Cardiac muscle cell (in vitro differentiated cells and primary cell): Measurements from ENCODE around the gene PPP1R9A. TPM values are rescaled to one million over a fixed set of nuclear protein-coding genes. Genes with fewer than 3 reads are reported as not detected.

ENCODE experiments used
- DNase-seq, 2 donors: peaks; one replicate each; pipeline versions ENCODE4 v3.0.0 to v3.0.0-alpha.2; 2010 to 2017; ENCODE audit warnings: low read depth in 1 of 2, low spot score in 1 of 2
- H3K27ac ChIP-seq: fragments of 200-600 bp; sonication (generic); 2 replicates; pipeline ENCODE4 v1.5.1; 2016
- H3K27me3 ChIP-seq: fragments of 200-600 bp; sonication (generic); 2 replicates; pipeline ENCODE4 v1.6.0; 2016; ENCODE audit warnings: control low read depth
- H3K36me3 ChIP-seq: fragments of 200-600 bp; sonication (generic); 2 replicates; pipeline ENCODE4 v1.5.1; 2016; ENCODE audit warnings: control low read depth
- H3K4me1 ChIP-seq: fragments of 200-600 bp; sonication (generic); 2 replicates; pipeline ENCODE4 v1.8.1; 2017; ENCODE audit warnings: low read depth, mild to moderate bottlenecking, mixed run types
- H3K4me3 ChIP-seq: fragments of 200-600 bp; sonication (generic); 2 replicates; pipeline ENCODE4 v1.5.1; 2016; ENCODE audit warnings: mild to moderate bottlenecking
- H3K9me3 ChIP-seq: fragments of 200-600 bp; sonication (generic); 2 replicates; pipeline ENCODE4 v1.5.1; 2017; ENCODE audit warnings: low read depth, mild to moderate bottlenecking, control low read depth
- polyA plus RNA-seq: library from polyadenylated mRNA; unstranded; fragments of >200 nt; fragmentation: Nextera tagmentation; extraction: Ambion mirVana; gene quantifications from 2 replicates; pipeline ENCODE4 v1.2.1, GENCODE V29; 2016
- total RNA-seq: library from RNA; depleted of rRNA; stranded (reverse); fragments of >200 nt; gene quantifications from 2 replicates; pipeline ENCODE4 v1.2.3, GENCODE V29; 2016
- TF ChIP-seq, protein P1 (sequence below): IDR thresholded peaks from 2 replicates; pipeline ENCODE4 v1.5.1; 2012; ENCODE audit warnings: low read depth, mild to moderate bottlenecking, low read length

Gene PPP1R9A
- total and polyA plus RNA-seq, 2 experiments from 2014 or later = 21.4 to 41.5 TPM

GRCh38 chr7:95101422-95101821, 194.0 kb downstream of the PPP1R9A start:
- TF ChIP-seq, protein P1, sequence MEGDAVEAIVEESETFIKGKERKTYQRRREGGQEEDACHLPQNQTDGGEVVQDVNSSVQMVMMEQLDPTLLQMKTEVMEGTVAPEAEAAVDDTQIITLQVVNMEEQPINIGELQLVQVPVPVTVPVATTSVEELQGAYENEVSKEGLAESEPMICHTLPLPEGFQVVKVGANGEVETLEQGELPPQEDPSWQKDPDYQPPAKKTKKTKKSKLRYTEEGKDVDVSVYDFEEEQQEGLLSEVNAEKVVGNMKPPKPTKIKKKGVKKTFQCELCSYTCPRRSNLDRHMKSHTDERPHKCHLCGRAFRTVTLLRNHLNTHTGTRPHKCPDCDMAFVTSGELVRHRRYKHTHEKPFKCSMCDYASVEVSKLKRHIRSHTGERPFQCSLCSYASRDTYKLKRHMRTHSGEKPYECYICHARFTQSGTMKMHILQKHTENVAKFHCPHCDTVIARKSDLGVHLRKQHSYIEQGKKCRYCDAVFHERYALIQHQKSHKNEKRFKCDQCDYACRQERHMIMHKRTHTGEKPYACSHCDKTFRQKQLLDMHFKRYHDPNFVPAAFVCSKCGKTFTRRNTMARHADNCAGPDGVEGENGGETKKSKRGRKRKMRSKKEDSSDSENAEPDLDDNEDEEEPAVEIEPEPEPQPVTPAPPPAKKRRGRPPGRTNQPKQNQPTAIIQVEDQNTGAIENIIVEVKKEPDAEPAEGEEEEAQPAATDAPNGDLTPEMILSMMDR = no peak
- Histone ChIP-seq H3K4me3 (no peak overlapping the region), H3K9me3 (no peaks in the 10 kb centered on the region), H3K27me3 (no peaks in the 10 kb centered on the region), H3K27ac (no peak overlapping the region), H3K4me1 (no peaks in the 10 kb centered on the region), H3K36me3 (no peaks in the 10 kb centered on the region)
- DNase-seq = no peak

GRCh38 chr7:95102662-95103061, 195.3 kb downstream of the PPP1R9A start:
- Histone ChIP-seq H3K27ac (no peak overlapping the region), H3K36me3 (no peaks in the 10 kb centered on the region), H3K9me3 (no peaks in the 10 kb centered on the region), H3K4me3 (no peak overlapping the region), H3K27me3 (no peaks in the 10 kb centered on the region), H3K4me1 (no peaks in the 10 kb centered on the region)
- TF ChIP-seq, protein P1 = no peak
- no peak for DNase-seq

DNA sequence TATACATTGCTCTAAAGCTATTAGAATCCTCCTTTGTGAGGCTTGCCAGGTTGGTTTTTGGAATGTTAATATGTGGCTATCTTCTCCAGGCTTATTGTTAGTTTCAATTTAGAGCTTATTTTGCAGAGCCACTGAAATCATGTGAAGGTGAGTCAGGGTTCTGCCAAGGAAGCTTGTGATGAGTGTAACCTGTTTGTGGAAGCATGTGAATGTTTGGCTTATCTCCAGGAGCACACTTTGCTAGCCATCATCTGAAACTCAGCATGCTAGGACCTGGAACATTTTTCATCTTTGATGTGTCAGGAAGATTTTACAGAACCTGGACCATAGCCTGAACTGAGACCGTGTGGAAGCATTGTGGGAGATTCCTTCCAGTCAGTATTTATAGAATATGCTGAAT, 197.3 kb downstream of the PPP1R9A start:
- TF ChIP-seq, protein P1 = no peak
- Histone ChIP-seq H3K4me3 (no peak overlapping the region), H3K9me3 (no peaks in the 10 kb centered on the region), H3K36me3 (no peaks in the 10 kb centered on the region), H3K27ac (no peak overlapping the region), H3K27me3 (no peaks in the 10 kb centered on the region), H3K4me1 (no peaks in the 10 kb centered on the region)
- DNase-seq = no peak

DNA sequence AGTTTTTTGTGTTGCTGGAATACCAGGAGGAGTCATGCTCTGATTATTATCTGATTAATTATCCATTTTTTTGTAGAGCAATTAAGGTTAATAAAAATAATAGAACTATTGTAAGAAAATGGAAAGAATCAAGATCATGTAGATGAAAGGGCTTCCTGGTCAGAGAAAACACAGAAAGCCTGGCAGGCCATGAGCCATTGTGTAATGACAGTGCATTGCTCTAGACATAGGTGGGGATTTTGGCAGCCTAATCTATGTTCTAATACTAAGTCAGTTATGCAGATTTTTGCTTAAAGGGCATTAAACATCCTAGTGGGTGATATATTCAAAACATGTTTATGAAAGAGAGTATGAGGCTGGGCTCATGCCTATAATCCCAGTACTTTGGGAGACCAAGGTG, 198.2 kb downstream of the PPP1R9A start:
- no peak for DNase-seq
- TF ChIP-seq, protein P1 = no peak
- no peaks in the 10 kb centered on the region for H3K27me3 ChIP-seq
- H3K4me3 ChIP-seq = no peak overlapping the region
- H3K27ac ChIP-seq = no peak overlapping the region
- H3K36me3 ChIP-seq = no peaks in the 10 kb centered on the region
- H3K9me3 ChIP-seq = no peaks in the 10 kb centered on the region
- H3K4me1 ChIP-seq = no peaks in the 10 kb centered on the region

- TF ChIP-seq, protein P1 = no peak
- Histone ChIP-seq H3K4me1 (no peaks in the 10 kb centered on the region), H3K27me3 (no peaks in the 10 kb centered on the region), H3K4me3 (no peak overlapping the region), H3K9me3 (no peaks in the 10 kb centered on the region), H3K27ac (no peak overlapping the region), H3K36me3 (no peaks in the 10 kb centered on the region)
- no peak for DNase-seq
These were observed 199.0 kb downstream of the PPP1R9A start for GRCh38 chr7:95106401-95106800.

DNA sequence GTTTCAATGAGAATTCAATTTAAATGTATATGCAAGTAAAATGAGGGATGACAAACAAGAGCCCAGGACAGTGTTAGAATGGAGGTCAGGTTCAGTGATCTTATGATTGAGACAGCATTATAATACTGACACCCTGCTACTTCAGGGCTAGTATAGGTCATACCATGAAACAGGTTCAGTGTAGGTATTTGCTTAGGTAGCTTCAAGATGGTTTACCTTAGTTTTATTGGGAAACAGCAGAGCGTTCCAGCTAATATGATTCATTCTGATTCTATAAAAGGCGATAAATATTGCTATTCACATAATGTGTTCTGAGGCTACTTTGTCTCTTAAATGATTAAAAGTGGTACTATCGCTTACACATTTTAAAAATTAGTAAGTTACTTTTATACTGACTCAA, 203.3 kb downstream of the PPP1R9A start:
- no peaks in the 10 kb centered on the region for H3K4me1 ChIP-seq
- no peak overlapping the region for H3K4me3 ChIP-seq
- no peaks in the 10 kb centered on the region for H3K9me3 ChIP-seq
- H3K36me3 ChIP-seq = no peaks in the 10 kb centered on the region
- H3K27ac ChIP-seq = no peak overlapping the region
- TF ChIP-seq, protein P1 = no peak
- DNase-seq = no peak
- H3K27me3 ChIP-seq = no peaks in the 10 kb centered on the region
